H1 (cell line): Measurements from ENCODE around the gene THAP12. TPM values are rescaled to one million over a fixed set of nuclear protein-coding genes. Genes with fewer than 3 reads are reported as not detected.

Experiments
- CTCF ChIA-PET: fragments of 300-600 bp; sonication (Branson Sonifier 250); formaldehyde crosslinking; loops from one replicate; lab custom pipeline; 2021; ENCODE audit not compliant: partially characterized antibody; lab: Charles Lee
- POLR2A ChIA-PET: fragments of 300-600 bp; sonication (Branson Sonifier 250); formaldehyde crosslinking; loops from one replicate; lab custom pipeline; 2021; ENCODE audit warnings: inconsistent platforms; ENCODE audit not compliant: partially characterized antibody; lab: Charles Lee
- DNase-seq, 2 experiments: peaks; one replicate each; pipeline versions ENCODE4 v3.0.0 to v3.0.0-alpha.2; 2010 to 2022; ENCODE audit warnings: low spot score in 2 of 2, low read depth in 1 of 2, mixed read lengths in 1 of 2
- FAIRE-seq: peaks from 2 replicates; lab custom pipeline; 2011; peaks lifted over from hg19 to GRCh38; lab: Jason Lieb, UNC
- H2AFZ ChIP-seq: 2 replicates; pipeline ENCODE4 v1.8.1; 2012; ENCODE audit warnings: low read length, inconsistent platforms
- H2AK5ac ChIP-seq: 2 replicates; pipeline ENCODE4 v1.6.1; 2013; ENCODE audit warnings: low read depth, low read length
- H2BK120ac ChIP-seq: replicated peaks from 2 replicates; pipeline ENCODE3; 2013; ENCODE audit warnings: low read depth, low read length, inconsistent platforms
- H2BK12ac ChIP-seq: 2 replicates; pipeline ENCODE4 v1.6.1; 2013; ENCODE audit warnings: low read depth, low read length
- H2BK15ac ChIP-seq: 2 replicates; pipeline ENCODE4 v1.6.1; 2013; ENCODE audit warnings: low read length
- H2BK20ac ChIP-seq: 2 replicates; pipeline ENCODE4 v1.6.1; 2013; ENCODE audit warnings: low read length
- H2BK5ac ChIP-seq: 2 replicates; pipeline ENCODE4 v1.6.1; 2013; ENCODE audit warnings: low read depth, low read length
- H3K14ac ChIP-seq: 2 replicates; pipeline ENCODE4 v1.6.1; 2013; ENCODE audit warnings: inconsistent platforms; ENCODE audit not compliant: insufficient read length
- H3K18ac ChIP-seq: 2 replicates; pipeline ENCODE4 v1.6.1; 2013; ENCODE audit warnings: low read length; ENCODE audit errors: extremely low read depth
- H3K23ac ChIP-seq: 2 replicates; pipeline ENCODE4 v1.6.1; 2013; ENCODE audit warnings: inconsistent platforms; ENCODE audit not compliant: insufficient read length
- H3K23me2 ChIP-seq: 2 replicates; pipeline ENCODE4 v1.6.1; 2013; ENCODE audit warnings: low read depth, low read length
- H3K27ac ChIP-seq: 2 replicates; pipeline ENCODE4 v1.6.1; 2011; ENCODE audit warnings: low read depth, low read length, inconsistent platforms
- H3K27me3 ChIP-seq, 4 experiments: replicated peaks in 1 of 4; 1 replicate in 1 of 4; 2 replicates in 3 of 4; pipeline versions ENCODE4 v1.6.1 to v1.8.1; 2011 to 2013; ENCODE audit warnings: low read length in 3 of 4, mild to moderate bottlenecking in 3 of 4, inconsistent platforms in 2 of 4, mixed read lengths in 2 of 4, moderate library complexity in 1 of 4; ENCODE audit not compliant: control insufficient read depth in 3 of 4, insufficient read depth in 3 of 4; ENCODE audit errors: extremely low read depth in 1 of 4
- H3K36me3 ChIP-seq, 4 experiments: 2 replicates each; pipeline versions ENCODE4 v1.6.1 to v1.8.1; 2011 to 2013; ENCODE audit warnings: mild to moderate bottlenecking in 4 of 4, low read length in 3 of 4, moderate library complexity in 2 of 4, control low read depth in 1 of 4, inconsistent platforms in 1 of 4; ENCODE audit not compliant: insufficient read depth in 4 of 4, control insufficient read depth in 2 of 4
- H3K4ac ChIP-seq: replicated peaks from 2 replicates; pipeline ENCODE3; 2013; ENCODE audit warnings: low read length, low read depth, mixed read lengths, inconsistent platforms; ENCODE audit not compliant: insufficient read length
- H3K4me1 ChIP-seq, 4 experiments: replicated peaks in 1 of 4; 1 replicate in 1 of 4; 2 replicates in 3 of 4; pipeline versions ENCODE4 v1.6.1 to v1.8.1; 2011 to 2013; ENCODE audit warnings: low read length in 3 of 4, inconsistent platforms in 2 of 4, mixed read lengths in 1 of 4; ENCODE audit not compliant: insufficient read depth in 4 of 4, control insufficient read depth in 3 of 4
- H3K4me2 ChIP-seq, 2 experiments: 2 replicates each; pipeline versions ENCODE4 v1.6.1 to v1.8.1; 2011 to 2013; ENCODE audit warnings: low read depth in 2 of 2, low read length in 2 of 2, control low read depth in 1 of 2, inconsistent platforms in 1 of 2, mild to moderate bottlenecking in 1 of 2; ENCODE audit not compliant: insufficient read depth in 1 of 2
- H3K4me3 ChIP-seq, 4 experiments: fragments of 200-600, 300-600 bp in 1 of 4; sonication (generic), shearing (Covaris generic), sonication (Bioruptor Twin) in 1 of 4; 2 replicates each; pipeline versions ENCODE4 v1.5.1 to v1.8.1; 2011 to 2016; ENCODE audit warnings: low read length in 4 of 4, low read depth in 3 of 4, control low read depth in 2 of 4, inconsistent platforms in 2 of 4, mild to moderate bottlenecking in 2 of 4, mixed read lengths in 1 of 4, moderate library complexity in 1 of 4; ENCODE audit not compliant: insufficient read depth in 2 of 4; ENCODE audit errors: extremely low read depth in 1 of 4
- H3K56ac ChIP-seq: replicated peaks from 2 replicates; pipeline ENCODE3; 2013; ENCODE audit warnings: low read depth, mild to moderate bottlenecking, mixed read lengths, low read length, inconsistent platforms; ENCODE audit not compliant: insufficient read length
- H3K79me1 ChIP-seq: 2 replicates; pipeline ENCODE4 v1.6.1; 2013; ENCODE audit warnings: low read depth, low read length, control low read depth
- H3K79me2 ChIP-seq, 2 experiments: 2 replicates each; pipeline versions ENCODE4 v1.6.1 to v1.8.1; 2012 to 2013; ENCODE audit warnings: low read length in 2 of 2, mild to moderate bottlenecking in 2 of 2, inconsistent platforms in 1 of 2; ENCODE audit not compliant: insufficient read depth in 2 of 2, control insufficient read depth in 1 of 2
- H3K9ac ChIP-seq, 4 experiments: replicated peaks in 1 of 4; 1 replicate in 1 of 4; 2 replicates in 3 of 4; pipeline versions ENCODE4 v1.6.1 to v1.8.1; 2011 to 2013; ENCODE audit warnings: low read depth in 3 of 4, low read length in 3 of 4, control low read depth in 2 of 4, mild to moderate bottlenecking in 2 of 4, moderate library complexity in 2 of 4, inconsistent platforms in 1 of 4; ENCODE audit errors: extremely low read depth in 1 of 4
- H3K9me3 ChIP-seq, 2 experiments: 2 replicates each; pipeline versions ENCODE4 v1.6.1 to v1.8.1; 2012 to 2013; ENCODE audit warnings: mild to moderate bottlenecking in 2 of 2, moderate library complexity in 2 of 2, control low read depth in 1 of 2, inconsistent platforms in 1 of 2, low read depth in 1 of 2, low read length in 1 of 2, mixed read lengths in 1 of 2; ENCODE audit not compliant: insufficient read depth in 2 of 2
- H4K20me1 ChIP-seq, 2 experiments: replicated peaks in 1 of 2; 2 replicates each; pipeline versions ENCODE3 to v1.8.1; 2011 to 2013; ENCODE audit warnings: inconsistent platforms in 2 of 2, low read length in 2 of 2, mild to moderate bottlenecking in 1 of 2; ENCODE audit not compliant: insufficient read depth in 2 of 2, control insufficient read depth in 1 of 2
- H4K5ac ChIP-seq: 2 replicates; pipeline ENCODE4 v1.6.1; 2013; ENCODE audit warnings: low read length, low read depth, mixed read lengths, inconsistent platforms; ENCODE audit not compliant: insufficient read length
- H4K8ac ChIP-seq: 2 replicates; pipeline ENCODE4 v1.8.0; 2013; ENCODE audit warnings: mild to moderate bottlenecking, moderate library complexity, low read length, inconsistent platforms; ENCODE audit not compliant: insufficient read depth; ENCODE audit errors: extremely low read depth
- H4K91ac ChIP-seq: replicated peaks from 2 replicates; pipeline ENCODE3; 2013; ENCODE audit warnings: low read length, mixed read lengths, inconsistent platforms; ENCODE audit not compliant: insufficient read length
- ASH2L ChIP-seq: fragments of 200-600, 300-600 bp; sonication (generic); IDR thresholded peaks from one replicate; pipeline ENCODE4 v1.7.1; 2017; ENCODE audit warnings: low read length
- BACH1 ChIP-seq: IDR thresholded peaks from 2 replicates; pipeline ENCODE4 v1.6.1; 2012; ENCODE audit warnings: low read length, improper control_type of control experiment
- CBX5 ChIP-seq: fragments of 300-800, 300-1000 bp; sonication (generic); IDR thresholded peaks from 2 replicates; pipeline ENCODE4 v1.7.1; 2016; ENCODE audit warnings: antibody characterized with exemption, low read length, low read depth
- HDAC2 ChIP-seq, 2 experiments: fragments of 300-600 bp in 1 of 2; sonication (generic) in 1 of 2; IDR thresholded peaks; 2 replicates each; pipeline ENCODE4 v1.6.1; 2011 to 2012; ENCODE audit warnings: low read depth in 2 of 2, low read length in 2 of 2, mild to moderate bottlenecking in 2 of 2, moderate library complexity in 2 of 2, borderline replicate concordance in 1 of 2, inconsistent platforms in 1 of 2
- HDAC6 ChIP-seq: IDR thresholded peaks from one replicate; pipeline ENCODE4 v1.7.1; 2012; ENCODE audit warnings: low read depth, mild to moderate bottlenecking, inconsistent platforms, low read length, moderate library complexity
- TAF1 ChIP-seq: IDR thresholded peaks from 2 replicates; pipeline ENCODE4 v1.6.1; 2011; ENCODE audit warnings: mild to moderate bottlenecking, low read depth, low read length
- ZNF274 ChIP-seq: IDR thresholded peaks from 2 replicates; pipeline ENCODE4 v1.7.0; 2012; ENCODE audit warnings: low read length, borderline replicate concordance; ENCODE audit errors: extremely low read depth
- polyA plus RNA-seq, 7 experiments: library from polyadenylated mRNA; depleted of rRNA in 3 of 7; stranded (reverse) in 5 of 7; unstranded in 2 of 7; fragments of >200 nt in 5 of 7; fragments of 200-250 nt in 2 of 7; gene quantifications; 1 replicate in 5 of 7; 2 replicates in 1 of 7; 4 replicates in 1 of 7; pipeline versions ENCODE4 v1.2.1 to v1.2.3, GENCODE V29; 2011 to 2013; ENCODE audit warnings: missing spikeins in 2 of 7, mixed read lengths in 2 of 7
- total RNA-seq: library from RNA; stranded (reverse); fragmentation: NEBNext Ultra II Directional; extraction: Animal tissue kit (Norgen Biotek cat#: 25700); gene quantifications from 2 replicates; pipeline ENCODE4 v1.2.1, GENCODE V29; 2021
- TF ChIP-seq, protein P1 (sequence below): IDR thresholded peaks from 2 replicates; pipeline ENCODE4 v1.6.1; 2011; ENCODE audit warnings: low read depth, mild to moderate bottlenecking, low read length; ENCODE audit not compliant: insufficient read depth

The THAP12 gene
- total and polyA plus RNA-seq, 2 of the 8 experiments (the other 6 are each of a cell fraction or from before 2014, with no cell fraction given): 12.0 to 39.9 TPM

DNA sequence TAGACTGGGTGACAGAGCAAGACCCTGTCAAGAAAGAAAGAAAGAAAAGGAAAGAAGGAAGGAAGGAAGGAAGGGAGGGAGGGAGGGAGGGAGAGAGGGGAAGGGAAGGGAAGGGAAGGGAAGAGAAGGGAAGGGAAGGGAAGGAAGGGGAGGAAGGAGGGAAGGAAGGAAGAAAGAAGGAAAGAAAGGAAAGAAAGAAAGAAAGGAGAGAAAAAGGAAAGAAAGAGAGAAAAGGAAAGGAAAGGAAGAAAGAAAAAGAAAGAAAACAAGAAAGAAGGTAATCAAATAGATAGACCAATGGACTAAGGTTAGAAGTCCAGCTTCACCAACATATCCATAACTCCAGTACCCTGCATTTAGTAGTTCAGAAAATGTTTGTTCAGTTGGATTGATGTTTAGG, 45.7 kb upstream of the THAP12 start:
- Histone ChIP-seq H2BK20ac (no peak overlapping the region), H3K23me2 (no peaks in the 10 kb centered on the region), H3K14ac (no peak overlapping the region), H2AFZ (no peak overlapping the region), H3K79me2 (no peaks in the 10 kb centered on the region), H3K18ac (no peak overlapping the region), H2AK5ac (no peak overlapping the region), H4K91ac (no peak overlapping the region), H4K8ac (no peak overlapping the region), H4K5ac (no peak overlapping the region), H3K79me1 (no peaks in the 10 kb centered on the region), H2BK12ac (no peak overlapping the region), H2BK5ac (no peak overlapping the region), H3K27ac (no peak overlapping the region), H4K20me1 (no peaks in the 10 kb centered on the region), H3K23ac (no peak overlapping the region), H3K4ac (no peak overlapping the region), H2BK15ac (no peak overlapping the region), H3K9ac (no peak overlapping the region), H3K9me3 (no peaks in the 10 kb centered on the region), H2BK120ac (no peak overlapping the region), H3K4me3 (no peak overlapping the region), H3K36me3 (no peaks in the 10 kb centered on the region), H3K4me1 (no peaks in the 10 kb centered on the region), H3K27me3 (no peaks in the 10 kb centered on the region; a peak in 1 of 7 replicates), H3K4me2 (no peak overlapping the region), H3K56ac (no peak overlapping the region)
- FAIRE-seq: no peak
- ChIA-PET POLR2A (no interaction called here), CTCF (interaction anchor here (1.3 kb wide), 1 partner anchor 11 kb away, joined by 3 read pairs; no protein-coding TSS in a partner anchor)
- no peak for DNase-seq
- no peak for TF ChIP-seq HDAC2 (IDR thresholded peaks at IDR 0.05; ENCODE audit: borderline replicate concordance in 1 of 2, low read depth in 2 of 2, low read length in 2 of 2)
- no peak for TF ChIP-seq TAF1
- TF ChIP-seq CBX5: no peak
- TF ChIP-seq ZNF274: no peak
- TF ChIP-seq ASH2L: no peak
- no peak for TF ChIP-seq HDAC6
- TF ChIP-seq BACH1: no peak
- TF ChIP-seq, protein P1, sequence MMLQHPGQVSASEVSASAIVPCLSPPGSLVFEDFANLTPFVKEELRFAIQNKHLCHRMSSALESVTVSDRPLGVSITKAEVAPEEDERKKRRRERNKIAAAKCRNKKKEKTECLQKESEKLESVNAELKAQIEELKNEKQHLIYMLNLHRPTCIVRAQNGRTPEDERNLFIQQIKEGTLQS: no peak
